Measurements from ENCODE around the gene RPS6KA5.
A peak's percentile ranks its signal among the peaks of the same experiment; 100 is the strongest.

The RPS6KA5 gene

DNA sequence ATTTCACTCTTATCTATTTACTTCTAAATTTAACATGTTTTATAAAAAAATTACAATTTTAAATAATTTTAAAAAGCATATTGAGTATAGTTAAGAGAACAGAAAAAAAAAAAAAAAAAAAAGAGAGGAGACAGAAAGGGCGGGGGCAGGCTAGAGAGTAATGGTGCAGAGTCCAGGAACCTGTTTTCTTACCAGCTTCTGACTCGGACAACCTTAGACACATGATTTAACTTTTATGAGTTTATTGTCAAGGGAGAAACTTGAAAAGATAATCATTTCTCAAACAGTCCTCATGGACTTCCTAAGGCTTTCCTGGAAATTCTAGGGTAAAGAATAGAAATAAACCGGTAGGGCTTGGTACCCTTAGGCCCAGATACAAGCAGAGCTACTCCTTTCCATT, 84.3 kb downstream of the RPS6KA5 start:
- TF ChIP-seq, protein P1, sequence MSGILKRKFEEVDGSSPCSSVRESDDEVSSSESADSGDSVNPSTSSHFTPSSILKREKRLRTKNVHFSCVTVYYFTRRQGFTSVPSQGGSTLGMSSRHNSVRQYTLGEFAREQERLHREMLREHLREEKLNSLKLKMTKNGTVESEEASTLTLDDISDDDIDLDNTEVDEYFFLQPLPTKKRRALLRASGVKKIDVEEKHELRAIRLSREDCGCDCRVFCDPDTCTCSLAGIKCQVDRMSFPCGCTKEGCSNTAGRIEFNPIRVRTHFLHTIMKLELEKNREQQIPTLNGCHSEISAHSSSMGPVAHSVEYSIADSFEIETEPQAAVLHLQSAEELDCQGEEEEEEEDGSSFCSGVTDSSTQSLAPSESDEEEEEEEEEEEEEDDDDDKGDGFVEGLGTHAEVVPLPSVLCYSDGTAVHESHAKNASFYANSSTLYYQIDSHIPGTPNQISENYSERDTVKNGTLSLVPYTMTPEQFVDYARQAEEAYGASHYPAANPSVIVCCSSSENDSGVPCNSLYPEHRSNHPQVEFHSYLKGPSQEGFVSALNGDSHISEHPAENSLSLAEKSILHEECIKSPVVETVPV (CRISPR knock-in tag; IDR thresholded peaks at IDR 0.05): no peak
- no peak for TF ChIP-seq RARB (CRISPR knock-in tag; IDR thresholded peaks at IDR 0.05)
- no peak for TF ChIP-seq ARNTL (CRISPR knock-in tag; IDR thresholded peaks at IDR 0.05; ENCODE audit: borderline replicate concordance, low read depth)
- TF ChIP-seq, protein P2, sequence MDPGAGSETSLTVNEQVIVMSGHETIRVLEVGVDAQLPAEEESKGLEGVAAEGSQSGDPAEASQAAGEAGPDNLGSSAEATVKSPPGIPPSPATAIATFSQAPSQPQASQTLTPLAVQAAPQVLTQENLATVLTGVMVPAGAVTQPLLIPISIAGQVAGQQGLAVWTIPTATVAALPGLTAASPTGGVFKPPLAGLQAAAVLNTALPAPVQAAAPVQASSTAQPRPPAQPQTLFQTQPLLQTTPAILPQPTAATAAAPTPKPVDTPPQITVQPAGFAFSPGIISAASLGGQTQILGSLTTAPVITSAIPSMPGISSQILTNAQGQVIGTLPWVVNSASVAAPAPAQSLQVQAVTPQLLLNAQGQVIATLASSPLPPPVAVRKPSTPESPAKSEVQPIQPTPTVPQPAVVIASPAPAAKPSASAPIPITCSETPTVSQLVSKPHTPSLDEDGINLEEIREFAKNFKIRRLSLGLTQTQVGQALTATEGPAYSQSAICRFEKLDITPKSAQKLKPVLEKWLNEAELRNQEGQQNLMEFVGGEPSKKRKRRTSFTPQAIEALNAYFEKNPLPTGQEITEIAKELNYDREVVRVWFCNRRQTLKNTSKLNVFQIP (CRISPR knock-in tag; IDR thresholded peaks at IDR 0.05; ENCODE audit: borderline replicate concordance, low read depth): no peak
- ATAC-seq: no peak

DNA sequence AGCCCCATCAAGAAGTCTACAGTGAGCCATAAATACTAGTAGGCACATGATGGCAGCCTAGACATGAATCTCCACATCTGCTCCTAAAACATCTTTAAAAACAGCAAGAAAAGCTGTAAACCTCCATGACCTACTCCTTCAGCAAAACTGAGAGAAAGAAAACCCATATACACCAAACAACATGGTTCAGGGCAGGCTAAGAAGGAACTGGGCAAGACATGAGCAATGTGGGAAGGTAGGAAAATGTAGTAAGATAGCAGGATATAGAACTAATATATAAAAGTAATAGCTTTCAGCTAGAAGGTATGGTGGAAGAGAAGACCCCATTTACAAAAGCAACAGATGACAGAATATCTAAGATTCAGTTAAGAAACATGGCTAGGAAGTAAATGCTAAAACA, 88.8 kb downstream of the RPS6KA5 start:
- TF ChIP-seq, protein P3, sequence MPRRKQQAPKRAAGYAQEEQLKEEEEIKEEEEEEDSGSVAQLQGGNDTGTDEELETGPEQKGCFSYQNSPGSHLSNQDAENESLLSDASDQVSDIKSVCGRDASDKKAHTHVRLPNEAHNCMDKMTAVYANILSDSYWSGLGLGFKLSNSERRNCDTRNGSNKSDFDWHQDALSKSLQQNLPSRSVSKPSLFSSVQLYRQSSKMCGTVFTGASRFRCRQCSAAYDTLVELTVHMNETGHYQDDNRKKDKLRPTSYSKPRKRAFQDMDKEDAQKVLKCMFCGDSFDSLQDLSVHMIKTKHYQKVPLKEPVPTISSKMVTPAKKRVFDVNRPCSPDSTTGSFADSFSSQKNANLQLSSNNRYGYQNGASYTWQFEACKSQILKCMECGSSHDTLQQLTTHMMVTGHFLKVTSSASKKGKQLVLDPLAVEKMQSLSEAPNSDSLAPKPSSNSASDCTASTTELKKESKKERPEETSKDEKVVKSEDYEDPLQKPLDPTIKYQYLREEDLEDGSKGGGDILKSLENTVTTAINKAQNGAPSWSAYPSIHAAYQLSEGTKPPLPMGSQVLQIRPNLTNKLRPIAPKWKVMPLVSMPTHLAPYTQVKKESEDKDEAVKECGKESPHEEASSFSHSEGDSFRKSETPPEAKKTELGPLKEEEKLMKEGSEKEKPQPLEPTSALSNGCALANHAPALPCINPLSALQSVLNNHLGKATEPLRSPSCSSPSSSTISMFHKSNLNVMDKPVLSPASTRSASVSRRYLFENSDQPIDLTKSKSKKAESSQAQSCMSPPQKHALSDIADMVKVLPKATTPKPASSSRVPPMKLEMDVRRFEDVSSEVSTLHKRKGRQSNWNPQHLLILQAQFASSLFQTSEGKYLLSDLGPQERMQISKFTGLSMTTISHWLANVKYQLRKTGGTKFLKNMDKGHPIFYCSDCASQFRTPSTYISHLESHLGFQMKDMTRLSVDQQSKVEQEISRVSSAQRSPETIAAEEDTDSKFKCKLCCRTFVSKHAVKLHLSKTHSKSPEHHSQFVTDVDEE (CRISPR knock-in tag; IDR thresholded peaks at IDR 0.05): no peak
- TF ChIP-seq ZFP3 (CRISPR knock-in tag; IDR thresholded peaks at IDR 0.05) (no peak), ZFP30 (CRISPR knock-in tag; IDR thresholded peaks at IDR 0.05) (no peak), ARNTL (CRISPR knock-in tag; IDR thresholded peaks at IDR 0.05; ENCODE audit: borderline replicate concordance, low read depth) (no peak), SNAI2 (CRISPR knock-in tag; IDR thresholded peaks at IDR 0.05) (no peak), PPARA (CRISPR knock-in tag; IDR thresholded peaks at IDR 0.05; ENCODE audit: borderline replicate concordance) (no peak), CSDC2 (CRISPR knock-in tag; IDR thresholded peaks at IDR 0.05) (no peak)
- TF ChIP-seq, protein P2 (CRISPR knock-in tag; IDR thresholded peaks at IDR 0.05; ENCODE audit: borderline replicate concordance, low read depth): no peak
- ATAC-seq: no peak

- TF ChIP-seq ISL1 (CRISPR knock-in tag; IDR thresholded peaks at IDR 0.05) (peak; percentile 53; the same call in 1 of the 2 replicates), SNAI2 (CRISPR knock-in tag; IDR thresholded peaks at IDR 0.05) (no peak), ZNF565 (CRISPR knock-in tag; conservative IDR thresholded peaks at IDR 0.05; ENCODE audit: low read depth) (no peak)
- TF ChIP-seq, protein P1 (CRISPR knock-in tag; IDR thresholded peaks at IDR 0.05): no peak
- ATAC-seq: no peak
Measured at GRCh38 chr14:90970167-90970600, 90.3 kb downstream of the RPS6KA5 start.

DNA sequence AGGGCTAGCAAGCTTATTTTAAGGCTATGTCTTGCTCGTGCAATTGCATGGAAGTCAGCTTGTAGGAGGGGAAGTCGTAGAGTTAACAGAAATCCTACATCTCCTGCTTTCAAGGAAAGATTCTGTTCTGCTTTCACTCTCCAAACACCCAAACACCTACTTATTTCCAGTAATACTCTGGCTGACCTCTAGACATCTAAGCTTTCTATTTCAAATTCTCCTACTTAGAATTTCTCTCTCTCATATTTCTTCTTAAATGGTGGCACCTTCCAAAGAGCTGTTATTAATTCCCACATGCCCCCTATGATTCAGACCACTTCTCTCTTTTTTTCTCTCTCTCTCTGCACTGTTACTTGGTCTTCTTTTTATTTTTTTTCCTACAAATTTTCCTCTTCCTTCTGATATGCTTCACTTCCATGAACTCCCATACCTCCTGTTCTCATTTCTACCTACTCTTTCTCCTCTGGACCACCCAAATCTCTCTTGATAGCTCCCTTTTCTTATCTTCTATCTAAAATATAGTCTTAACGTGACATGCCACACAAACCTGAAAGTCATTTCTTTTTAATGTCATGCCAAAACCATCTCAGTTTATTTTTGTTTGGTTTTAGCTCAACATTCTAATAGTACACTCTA, 90.8 kb downstream of the RPS6KA5 start:
- no peak for ATAC-seq
- TF ChIP-seq PATZ1 (CRISPR knock-in tag; IDR thresholded peaks at IDR 0.05; ENCODE audit: borderline replicate concordance) (no peak), ESRRG (CRISPR knock-in tag; IDR thresholded peaks at IDR 0.05) (no peak), GLIS3 (CRISPR knock-in tag; IDR thresholded peaks at IDR 0.05) (no peak), ZC3H10 (CRISPR knock-in tag; IDR thresholded peaks at IDR 0.05) (no peak), OSR1 (CRISPR knock-in tag; IDR thresholded peaks at IDR 0.05) (no peak), ZFP3 (CRISPR knock-in tag; IDR thresholded peaks at IDR 0.05) (no peak), SNAI2 (CRISPR knock-in tag; IDR thresholded peaks at IDR 0.05) (no peak), CSDC2 (CRISPR knock-in tag; IDR thresholded peaks at IDR 0.05) (no peak), ZNF70 (CRISPR knock-in tag; IDR thresholded peaks at IDR 0.05) (no peak), RARB (CRISPR knock-in tag; IDR thresholded peaks at IDR 0.05) (no peak), PPARA (CRISPR knock-in tag; IDR thresholded peaks at IDR 0.05; ENCODE audit: borderline replicate concordance) (no peak)
- TF ChIP-seq, protein P1 (CRISPR knock-in tag; IDR thresholded peaks at IDR 0.05): no peak
- TF ChIP-seq, protein P3 (CRISPR knock-in tag; IDR thresholded peaks at IDR 0.05): no peak
